Stimulated activated CD8-positive, alpha-beta memory T cell treated with anti-CD3 and anti-CD28 coated beads, Interleukin-12 subunit alpha, Interleukin-12 subunit beta, amount 100 ng/mL, for 1 hour (primary cell): ENCODE measurements around the gene CD4.
"Not testable (repeated sequence)": the region's sequence is repeated elsewhere in the genome, so short reads cannot be mapped to it uniquely, and the experiment has no call there.

Experiments
- DNase-seq: peaks from one replicate; pipeline ENCODE4 v3.0.0-alpha.2; 2020; ENCODE audit warnings: low read depth

The CD4 gene

DNA sequence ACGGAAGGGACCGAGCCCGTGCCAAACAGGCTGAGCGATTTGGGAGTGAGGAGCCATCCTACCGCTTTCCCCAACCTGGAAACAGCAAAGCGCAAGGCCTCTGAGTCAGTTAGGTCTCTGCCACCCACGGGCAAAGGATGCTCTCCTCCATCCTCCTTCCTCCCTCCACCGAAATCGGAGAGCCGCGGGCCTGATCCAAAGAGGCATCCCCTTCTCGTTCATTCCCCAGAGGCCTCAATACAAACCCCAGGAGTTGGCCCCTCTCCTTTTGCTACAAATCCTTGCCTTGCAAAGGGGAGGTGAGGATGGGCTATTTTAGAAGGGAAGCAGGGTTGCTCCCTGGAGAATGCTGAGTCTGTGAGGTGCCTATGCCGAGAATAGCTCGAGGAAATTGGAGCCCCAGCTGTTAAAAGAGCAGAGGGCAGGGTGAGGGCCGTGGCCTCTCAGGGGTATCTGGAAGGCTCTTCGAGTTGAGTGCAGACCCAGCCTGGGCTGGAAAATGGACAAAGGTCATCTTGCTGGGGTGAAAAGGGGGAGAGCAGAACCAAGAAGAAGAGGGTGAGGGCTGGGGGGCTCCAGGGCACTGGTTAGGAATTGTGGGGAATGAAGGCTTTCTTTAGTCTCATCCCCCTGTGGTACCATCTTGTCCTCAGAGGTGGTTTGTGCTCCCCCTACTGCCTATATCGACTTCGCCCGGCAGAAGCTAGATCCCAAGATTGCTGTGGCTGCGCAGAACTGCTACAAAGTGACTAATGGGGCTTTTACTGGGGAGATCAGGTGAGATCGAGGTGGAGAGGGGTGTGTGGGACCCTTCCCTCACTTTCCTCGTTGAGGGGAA is 79.1 kb downstream of the CD4 start:
- no peak for DNase-seq

DNA sequence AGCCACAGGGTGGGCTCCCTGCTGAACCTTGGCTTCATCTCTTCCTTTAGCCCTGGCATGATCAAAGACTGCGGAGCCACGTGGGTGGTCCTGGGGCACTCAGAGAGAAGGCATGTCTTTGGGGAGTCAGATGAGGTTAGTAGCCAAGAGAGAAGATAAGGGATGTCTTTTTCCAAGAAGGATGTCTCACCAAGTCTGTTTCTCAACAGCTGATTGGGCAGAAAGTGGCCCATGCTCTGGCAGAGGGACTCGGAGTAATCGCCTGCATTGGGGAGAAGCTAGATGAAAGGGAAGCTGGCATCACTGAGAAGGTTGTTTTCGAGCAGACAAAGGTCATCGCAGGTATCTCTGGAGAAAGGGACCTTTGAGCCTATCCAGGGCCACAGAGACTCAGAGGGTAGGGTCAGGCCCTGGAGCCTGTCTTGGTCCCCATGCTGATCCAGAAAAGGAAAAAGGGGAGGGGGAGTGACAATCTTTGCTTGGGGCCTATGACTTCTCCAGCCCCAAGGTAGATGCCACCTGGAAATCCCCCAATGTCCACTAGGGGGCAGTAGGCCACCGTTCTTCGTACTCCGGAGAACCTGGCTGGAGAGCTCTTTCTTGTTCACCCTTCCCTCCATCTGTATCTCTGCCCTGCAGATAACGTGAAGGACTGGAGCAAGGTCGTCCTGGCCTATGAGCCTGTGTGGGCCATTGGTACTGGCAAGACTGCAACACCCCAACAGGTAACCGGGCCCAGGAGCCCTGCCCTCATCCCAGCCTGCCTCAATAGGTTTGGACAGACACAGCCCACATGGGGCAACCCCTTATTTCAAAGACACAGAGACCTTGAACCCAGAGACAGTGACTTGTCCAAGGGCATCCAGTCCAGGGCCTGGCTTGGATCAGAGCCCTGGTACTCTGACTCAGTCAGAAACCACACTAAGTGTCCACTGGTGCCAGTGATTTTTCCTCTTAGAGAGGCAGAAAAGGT is 80.0 kb downstream of the CD4 start:
- peak; percentile 76 for DNase-seq

DNA sequence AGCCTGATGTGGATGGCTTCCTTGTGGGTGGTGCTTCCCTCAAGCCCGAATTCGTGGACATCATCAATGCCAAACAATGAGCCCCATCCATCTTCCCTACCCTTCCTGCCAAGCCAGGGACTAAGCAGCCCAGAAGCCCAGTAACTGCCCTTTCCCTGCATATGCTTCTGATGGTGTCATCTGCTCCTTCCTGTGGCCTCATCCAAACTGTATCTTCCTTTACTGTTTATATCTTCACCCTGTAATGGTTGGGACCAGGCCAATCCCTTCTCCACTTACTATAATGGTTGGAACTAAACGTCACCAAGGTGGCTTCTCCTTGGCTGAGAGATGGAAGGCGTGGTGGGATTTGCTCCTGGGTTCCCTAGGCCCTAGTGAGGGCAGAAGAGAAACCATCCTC is 81.0 kb downstream of the CD4 start:
- not testable (repeated sequence) for DNase-seq
